GM12878 (cell line): ENCODE data around the gene SLC38A4. TPM values are rescaled to one million over a fixed set of nuclear protein-coding genes. Genes with fewer than 3 reads are reported as not detected.
A peak's percentile ranks its signal among the peaks of the same experiment; 100 is the strongest.

Experiments
- ATAC-seq: fragments of 200-7000 bp; cut with Tn5 transposase; 3 replicates; pipeline ENCODE4 v1.9.1; 2020; ENCODE audit warnings: mild to moderate bottlenecking, moderate library complexity
- BruUV-seq: library from RNA; stranded (reverse); fragments of 400-500 nt; replicated peaks from 2 replicates; lab custom pipeline; 2021; lab: Mats Ljungman, UMichigan
- CTCF ChIA-PET: fragments of 300-600 bp; sonication (Branson Sonifier 250); formaldehyde crosslinking; extraction: SDS; loops from one replicate; lab custom pipeline; 2021; ENCODE audit warnings: inconsistent platforms; lab: Yijun Ruan, JAX
- POLR2A ChIA-PET: fragments of 350-600 bp; formaldehyde crosslinking; extraction: SDS; loops from one replicate; lab custom pipeline; 2021; ENCODE audit warnings: inconsistent platforms; lab: Charles Lee
- RAD21 ChIA-PET: fragments of 300-600 bp; sonication (Branson Sonifier 250); formaldehyde crosslinking; loops from one replicate; lab custom pipeline; 2023; ENCODE audit warnings: antibody characterized with exemption; ENCODE audit not compliant: unreplicated experiment; lab: Charles Lee
- SMC1A ChIA-PET: fragments of 300-600 bp; sonication (Branson Sonifier 250); formaldehyde crosslinking; loops from one replicate; lab custom pipeline; 2023; ENCODE audit not compliant: unreplicated experiment, uncharacterized antibody; lab: Charles Lee
- DNase-seq: peaks from one replicate; pipeline ENCODE4 v3.0.0-alpha.2; 2011; ENCODE audit warnings: low read depth, low spot score
- FAIRE-seq: peaks from 3 replicates; lab custom pipeline; 2011; peaks lifted over from hg19 to GRCh38; lab: Jason Lieb, UNC
- H2AFZ ChIP-seq: 2 replicates; pipeline ENCODE4 v1.6.0; 2011; ENCODE audit warnings: low read depth, low read length, control low read depth; ENCODE audit not compliant: control insufficient read depth
- H3K27ac ChIP-seq: 2 replicates; pipeline ENCODE4 v1.5.1; 2011; ENCODE audit warnings: control low read depth; ENCODE audit not compliant: control insufficient read depth, insufficient read depth
- H3K27me3 ChIP-seq, 2 experiments: replicated peaks in 1 of 2; 2 replicates each; pipeline versions ENCODE4 v1.6.0 to v1.6.1; 2011; ENCODE audit warnings: low read length in 1 of 2; ENCODE audit not compliant: control insufficient read depth in 2 of 2, insufficient read depth in 2 of 2
- H3K36me3 ChIP-seq, 2 experiments: 2 replicates each; pipeline ENCODE4 v1.5.1; 2011; ENCODE audit warnings: low read length in 1 of 2; ENCODE audit not compliant: control insufficient read depth in 2 of 2, insufficient read depth in 2 of 2
- H3K4me1 ChIP-seq: 2 replicates; pipeline ENCODE4 v1.6.1; 2011; ENCODE audit warnings: mild to moderate bottlenecking, low read length, moderate library complexity, mixed read lengths; ENCODE audit not compliant: control insufficient read depth, insufficient read depth
- H3K4me2 ChIP-seq: 2 replicates; pipeline ENCODE4 v1.6.0; 2011; ENCODE audit warnings: control low read depth; ENCODE audit not compliant: control insufficient read depth, insufficient read depth
- H3K4me3 ChIP-seq: fragments of 200-600 bp; sonication (generic); 2 replicates; pipeline ENCODE4 v1.5.1; 2016
- H3K79me2 ChIP-seq: 2 replicates; pipeline ENCODE4 v1.6.0; 2011; ENCODE audit warnings: low read length; ENCODE audit not compliant: control insufficient read depth, insufficient read depth
- H3K9ac ChIP-seq: 2 replicates; pipeline ENCODE4 v1.8.0; 2011; ENCODE audit warnings: low read length, control low read depth, mixed read lengths; ENCODE audit not compliant: control insufficient read depth, insufficient read depth
- H3K9me3 ChIP-seq: replicated peaks from 3 replicates; pipeline ENCODE4 v1.5.1; 2011; ENCODE audit warnings: mild to moderate bottlenecking, low read length; ENCODE audit not compliant: control insufficient read depth, insufficient read depth
- H4K20me1 ChIP-seq: 2 replicates; pipeline ENCODE4 v1.6.0; 2011; ENCODE audit not compliant: control insufficient read depth, insufficient read depth
- DPF2 ChIP-seq: fragments of 450-650 bp; IDR thresholded peaks from 2 replicates; pipeline ENCODE4 v1.6.1; 2017; ENCODE audit warnings: mild to moderate bottlenecking
- EP300 ChIP-seq, 2 experiments: fragments of 150-350 bp in 1 of 2; IDR thresholded peaks; 2 replicates each; pipeline ENCODE4 v1.6.1; 2011 to 2012; ENCODE audit warnings: low read depth in 2 of 2, low read length in 2 of 2, borderline replicate concordance in 1 of 2, improper control_type of control experiment in 1 of 2, inconsistent platforms in 1 of 2; ENCODE audit not compliant: control insufficient read depth in 1 of 2
- HDAC2 ChIP-seq: fragments of 200-600 bp; sonication (generic); IDR thresholded peaks from 2 replicates; pipeline ENCODE4 v1.6.1; 2017
- HDAC6 ChIP-seq: fragments of 200-600 bp; sonication (generic); IDR thresholded peaks from one replicate; pipeline ENCODE4 v1.8.0; 2017; ENCODE audit warnings: antibody characterized with exemption; ENCODE audit not compliant: unreplicated experiment
- IKZF1 ChIP-seq: fragments of 450-650 bp; conservative IDR thresholded peaks from 2 replicates; pipeline ENCODE4 v1.6.1; 2017; ENCODE audit warnings: antibody characterized with exemption, mild to moderate bottlenecking
- IKZF2 ChIP-seq, 2 experiments: fragments of 450-650 bp; IDR thresholded peaks; 2 replicates each; pipeline ENCODE4 v1.6.1; 2017; ENCODE audit warnings: mild to moderate bottlenecking in 2 of 2, moderate library complexity in 2 of 2
- MEF2B ChIP-seq: fragments of 450-650 bp; IDR thresholded peaks from 2 replicates; pipeline ENCODE4 v1.6.1; 2018; ENCODE audit warnings: mild to moderate bottlenecking, moderate library complexity; ENCODE audit not compliant: partially characterized antibody, poor library complexity, severe bottlenecking
- MYC ChIP-seq: IDR thresholded peaks from 2 replicates; pipeline ENCODE4 v1.6.1; 2011; ENCODE audit warnings: mild to moderate bottlenecking, low read length, moderate library complexity, inconsistent platforms; ENCODE audit not compliant: insufficient read depth, insufficient replicate concordance, insufficient read length, severe bottlenecking
- RFX5 ChIP-seq: IDR thresholded peaks from 2 replicates; pipeline ENCODE4 v1.6.1; 2011; ENCODE audit warnings: low read depth, low read length, improper control_type of control experiment
- SP1 ChIP-seq: IDR thresholded peaks from one replicate; pipeline ENCODE4 v1.6.1; 2011; ENCODE audit warnings: low read depth, low read length
- SPI1 ChIP-seq: IDR thresholded peaks from 2 replicates; pipeline ENCODE4 v1.6.1; 2011; ENCODE audit warnings: low read depth, mild to moderate bottlenecking, low read length, moderate library complexity, borderline replicate concordance; ENCODE audit not compliant: insufficient read depth
- TARDBP ChIP-seq: IDR thresholded peaks from 2 replicates; pipeline ENCODE4 v1.6.1; 2016; ENCODE audit warnings: borderline replicate concordance
- TCF7 ChIP-seq: IDR thresholded peaks from 2 replicates; pipeline ENCODE4 v1.6.1; 2014; ENCODE audit warnings: antibody characterized with exemption, borderline replicate concordance
- in situ Hi-C: fragments of 300-500 bp; cut with MboI; formaldehyde crosslinking; loops from 9 replicates; pipeline ENCODE4 v1.14.3; 2018; ENCODE audit warnings: mixed read lengths
- intact Hi-C: fragments of 100-400 bp; cut with micrococcal nuclease; formaldehyde crosslinking; loops from one replicate; pipeline ENCODE4 v1.14.2; 2022; ENCODE audit not compliant: unreplicated experiment
- polyA plus RNA-seq, 11 experiments: library from polyadenylated mRNA; depleted of rRNA in 4 of 11; unstranded in 6 of 11; stranded (reverse) in 5 of 11; fragments of >200 nt; fragmentation: Nextera tagmentation in 4 of 11; fragmentation: Illumina TruSeq in 1 of 11; extraction: Ambion mirVana in 4 of 11; extraction: Trizol in 1 of 11; gene quantifications; 1 replicate in 1 of 11; 2 replicates in 10 of 11; pipeline versions ENCODE4 v1.2.1 to v1.2.3, GENCODE V29; 2011 to 2016; ENCODE audit warnings: inconsistent platforms in 2 of 11, missing spikeins in 2 of 11, low read depth in 1 of 11
- total RNA-seq, 4 experiments: library from RNA; depleted of rRNA in 3 of 4; stranded (reverse); fragments of >200 nt in 3 of 4; fragmentation: Illumina TruSeq in 1 of 4; extraction: Trizol in 1 of 4; gene quantifications; 2 replicates each; pipeline versions ENCODE4 v1.2.1 to v1.2.3, GENCODE V29; 2013 to 2021
- TF ChIP-seq, protein P1 (sequence below): fragments of 450-650 bp; formaldehyde crosslinking; IDR thresholded peaks from 2 replicates; pipeline ENCODE4 v1.4.0; 2022; ENCODE audit warnings: mild to moderate bottlenecking, moderate library complexity
- TF ChIP-seq, protein P2 (sequence below): fragments of 450-650 bp; IDR thresholded peaks from 2 replicates; pipeline ENCODE4 v1.6.1; 2017; ENCODE audit warnings: borderline replicate concordance
- TF ChIP-seq, protein P3 (sequence below): fragments of 450-650 bp; IDR thresholded peaks from 2 replicates; pipeline ENCODE4 v1.6.1; 2016; ENCODE audit warnings: mild to moderate bottlenecking
- TF ChIP-seq, protein P4 (sequence below): IDR thresholded peaks from 2 replicates; pipeline ENCODE4 v1.6.1; 2011; ENCODE audit warnings: low read depth, mild to moderate bottlenecking, low read length, moderate library complexity, borderline replicate concordance; ENCODE audit errors: extremely low read depth
- TF ChIP-seq, protein P5 (sequence below): IDR thresholded peaks from 2 replicates; pipeline ENCODE4 v1.6.1; 2012; ENCODE audit warnings: low read length, inconsistent platforms

SLC38A4 gene
- total and polyA plus RNA-seq, 10 of the 15 experiments (the other 5 are each of a cell fraction or from before 2014, with no cell fraction given) = 0.04 to 0.52 (median 0.13) TPM; not detected in 2

DNA sequence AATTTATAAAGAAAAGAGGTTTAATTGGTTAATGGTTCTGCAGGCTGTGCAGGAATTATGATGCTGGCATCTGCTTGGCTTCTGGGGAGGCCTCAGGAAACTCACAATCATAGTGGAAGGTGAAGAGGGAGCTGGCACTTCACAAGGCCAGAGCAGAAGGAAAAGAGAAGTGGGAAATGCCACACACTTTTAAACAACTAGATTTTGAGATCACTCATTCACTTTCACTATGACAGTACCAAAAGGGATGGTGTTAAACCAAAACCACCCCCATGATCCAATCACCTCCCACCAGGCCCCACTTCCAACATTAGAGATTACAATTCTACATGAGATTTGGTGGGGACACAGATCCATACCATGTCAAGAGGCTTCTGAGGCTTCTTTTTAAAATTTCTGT, 62.6 kb downstream of the SLC38A4 start:
- peak; percentile 84 for ATAC-seq
- SMC1A ChIA-PET = no interaction called here
- no peak for DNase-seq
- Histone ChIP-seq H3K9me3 (no peaks in the 10 kb centered on the region; the same call in 2 of the 3 replicates), H3K27me3 (no peaks in the 10 kb centered on the region), H3K79me2 (no peaks in the 10 kb centered on the region), H3K9ac (no peak overlapping the region), H3K27ac (no peak overlapping the region), H3K4me1 (no peaks in the 10 kb centered on the region), H3K4me3 (no peak overlapping the region), H3K4me2 (no peak overlapping the region), H3K36me3 (no peaks in the 10 kb centered on the region), H4K20me1 (no peaks in the 10 kb centered on the region), H2AFZ (no peak overlapping the region)
- in situ Hi-C loops = no loop called here
- intact Hi-C loops = no loop called here
- CTCF ChIA-PET = no interaction called here
- no TSS peak for BruUV-seq
- FAIRE-seq = no peak
- POLR2A ChIA-PET = no interaction called here
- RAD21 ChIA-PET = no interaction called here
- TF ChIP-seq HDAC2 (no peak), SPI1 (peak; percentile 73), HDAC6 (no peak), TCF7 (no peak), IKZF1 (peak; percentile 60), IKZF2 (IDR thresholded peaks at IDR 0.05) (peak; percentile 53 to 76; a peak in 3 of 4 replicates), SP1 (no peak), MEF2B (no peak), EP300 (IDR thresholded peaks at IDR 0.05; ENCODE audit: borderline replicate concordance in 1 of 2, control insufficient read depth in 1 of 2, low read depth in 2 of 2, low read length in 2 of 2) (0 out of 4 replicates have a peak, but pooled peaks of 1 of the 2 experiments have one; percentile 18), MYC (no peak), TARDBP (no peak), RFX5 (no peak), DPF2 (peak; percentile 50; the same call in 1 of the 2 replicates)
- TF ChIP-seq, protein P1, sequence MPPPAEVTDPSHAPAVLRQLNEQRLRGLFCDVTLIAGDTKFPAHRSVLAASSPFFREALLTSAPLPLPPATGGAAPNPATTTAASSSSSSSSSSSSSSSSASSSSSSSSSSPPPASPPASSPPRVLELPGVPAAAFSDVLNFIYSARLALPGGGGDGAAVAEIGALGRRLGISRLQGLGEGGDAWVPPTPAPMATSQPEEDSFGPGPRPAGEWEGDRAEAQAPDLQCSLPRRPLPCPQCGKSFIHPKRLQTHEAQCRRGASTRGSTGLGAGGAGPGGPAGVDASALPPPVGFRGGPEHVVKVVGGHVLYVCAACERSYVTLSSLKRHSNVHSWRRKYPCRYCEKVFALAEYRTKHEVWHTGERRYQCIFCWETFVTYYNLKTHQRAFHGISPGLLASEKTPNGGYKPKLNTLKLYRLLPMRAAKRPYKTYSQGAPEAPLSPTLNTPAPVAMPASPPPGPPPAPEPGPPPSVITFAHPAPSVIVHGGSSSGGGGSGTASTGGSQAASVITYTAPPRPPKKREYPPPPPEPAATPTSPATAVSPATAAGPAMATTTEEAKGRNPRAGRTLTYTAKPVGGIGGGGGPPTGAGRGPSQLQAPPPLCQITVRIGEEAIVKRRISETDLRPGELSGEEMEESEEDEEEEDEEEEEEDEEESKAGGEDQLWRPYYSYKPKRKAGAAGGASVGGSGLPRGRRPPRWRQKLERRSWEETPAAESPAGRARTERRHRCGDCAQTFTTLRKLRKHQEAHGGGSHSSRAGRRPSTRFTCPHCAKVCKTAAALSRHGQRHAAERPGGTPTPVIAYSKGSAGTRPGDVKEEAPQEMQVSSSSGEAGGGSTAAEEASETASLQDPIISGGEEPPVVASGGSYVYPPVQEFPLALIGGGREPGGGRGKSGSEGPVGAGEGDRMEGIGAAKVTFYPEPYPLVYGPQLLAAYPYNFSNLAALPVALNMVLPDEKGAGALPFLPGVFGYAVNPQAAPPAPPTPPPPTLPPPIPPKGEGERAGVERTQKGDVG (CRISPR knock-in tag) = no peak
- TF ChIP-seq, protein P2, sequence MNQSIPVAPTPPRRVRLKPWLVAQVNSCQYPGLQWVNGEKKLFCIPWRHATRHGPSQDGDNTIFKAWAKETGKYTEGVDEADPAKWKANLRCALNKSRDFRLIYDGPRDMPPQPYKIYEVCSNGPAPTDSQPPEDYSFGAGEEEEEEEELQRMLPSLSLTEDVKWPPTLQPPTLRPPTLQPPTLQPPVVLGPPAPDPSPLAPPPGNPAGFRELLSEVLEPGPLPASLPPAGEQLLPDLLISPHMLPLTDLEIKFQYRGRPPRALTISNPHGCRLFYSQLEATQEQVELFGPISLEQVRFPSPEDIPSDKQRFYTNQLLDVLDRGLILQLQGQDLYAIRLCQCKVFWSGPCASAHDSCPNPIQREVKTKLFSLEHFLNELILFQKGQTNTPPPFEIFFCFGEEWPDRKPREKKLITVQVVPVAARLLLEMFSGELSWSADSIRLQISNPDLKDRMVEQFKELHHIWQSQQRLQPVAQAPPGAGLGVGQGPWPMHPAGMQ = no peak
- TF ChIP-seq, protein P3, sequence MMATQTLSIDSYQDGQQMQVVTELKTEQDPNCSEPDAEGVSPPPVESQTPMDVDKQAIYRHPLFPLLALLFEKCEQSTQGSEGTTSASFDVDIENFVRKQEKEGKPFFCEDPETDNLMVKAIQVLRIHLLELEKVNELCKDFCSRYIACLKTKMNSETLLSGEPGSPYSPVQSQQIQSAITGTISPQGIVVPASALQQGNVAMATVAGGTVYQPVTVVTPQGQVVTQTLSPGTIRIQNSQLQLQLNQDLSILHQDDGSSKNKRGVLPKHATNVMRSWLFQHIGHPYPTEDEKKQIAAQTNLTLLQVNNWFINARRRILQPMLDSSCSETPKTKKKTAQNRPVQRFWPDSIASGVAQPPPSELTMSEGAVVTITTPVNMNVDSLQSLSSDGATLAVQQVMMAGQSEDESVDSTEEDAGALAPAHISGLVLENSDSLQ = no peak
- TF ChIP-seq, protein P4, sequence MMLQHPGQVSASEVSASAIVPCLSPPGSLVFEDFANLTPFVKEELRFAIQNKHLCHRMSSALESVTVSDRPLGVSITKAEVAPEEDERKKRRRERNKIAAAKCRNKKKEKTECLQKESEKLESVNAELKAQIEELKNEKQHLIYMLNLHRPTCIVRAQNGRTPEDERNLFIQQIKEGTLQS = no peak
- TF ChIP-seq, protein P5, sequence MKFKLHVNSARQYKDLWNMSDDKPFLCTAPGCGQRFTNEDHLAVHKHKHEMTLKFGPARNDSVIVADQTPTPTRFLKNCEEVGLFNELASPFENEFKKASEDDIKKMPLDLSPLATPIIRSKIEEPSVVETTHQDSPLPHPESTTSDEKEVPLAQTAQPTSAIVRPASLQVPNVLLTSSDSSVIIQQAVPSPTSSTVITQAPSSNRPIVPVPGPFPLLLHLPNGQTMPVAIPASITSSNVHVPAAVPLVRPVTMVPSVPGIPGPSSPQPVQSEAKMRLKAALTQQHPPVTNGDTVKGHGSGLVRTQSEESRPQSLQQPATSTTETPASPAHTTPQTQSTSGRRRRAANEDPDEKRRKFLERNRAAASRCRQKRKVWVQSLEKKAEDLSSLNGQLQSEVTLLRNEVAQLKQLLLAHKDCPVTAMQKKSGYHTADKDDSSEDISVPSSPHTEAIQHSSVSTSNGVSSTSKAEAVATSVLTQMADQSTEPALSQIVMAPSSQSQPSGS = no peak
